HepG2 (cell line): ENCODE data around the gene EEF1A1. TPM values are rescaled to one million over a fixed set of nuclear protein-coding genes. Genes with fewer than 3 reads are reported as not detected.

Source experiments
- EEA1 ChIP-seq: sonication (generic); formaldehyde crosslinking; IDR thresholded peaks from 2 replicates; pipeline ENCODE4 v1.5.1; 2020; ENCODE audit warnings: mild to moderate bottlenecking, missing genetic modification reagents, borderline replicate concordance
- FOSL2 ChIP-seq: sonication (generic); formaldehyde crosslinking; IDR thresholded peaks from 2 replicates; pipeline ENCODE4 v1.4.0; 2020; ENCODE audit warnings: missing genetic modification reagents
- HES4 ChIP-seq: sonication (generic); formaldehyde crosslinking; IDR thresholded peaks from 2 replicates; pipeline ENCODE4 v1.9.0; 2021; ENCODE audit warnings: mild to moderate bottlenecking, missing genetic modification reagents, borderline replicate concordance
- HHEX ChIP-seq: IDR thresholded peaks from 2 replicates; pipeline ENCODE4 v1.6.1; 2016; ENCODE audit warnings: control low read depth
- MAF1 ChIP-seq: sonication (generic); formaldehyde crosslinking; IDR thresholded peaks from 2 replicates; pipeline ENCODE4 v1.5.0; 2020; ENCODE audit warnings: missing genetic modification reagents, borderline replicate concordance
- POLR2AphosphoS5 ChIP-seq: IDR thresholded peaks from 2 replicates; pipeline ENCODE4 v1.6.1; 2012; ENCODE audit warnings: low read depth, low read length
- ZBTB3 ChIP-seq: sonication (generic); formaldehyde crosslinking; IDR thresholded peaks from 2 replicates; pipeline ENCODE4 v1.4.0; 2020; ENCODE audit warnings: low read depth, mild to moderate bottlenecking, moderate library complexity, missing genetic modification reagents, borderline replicate concordance
- ZBTB7B ChIP-seq: sonication (generic); formaldehyde crosslinking; IDR thresholded peaks from 2 replicates; pipeline ENCODE4 v1.4.0; 2020; ENCODE audit warnings: missing genetic modification reagents
- ZFP82 ChIP-seq: sonication (generic); formaldehyde crosslinking; IDR thresholded peaks from 2 replicates; pipeline ENCODE4 v1.5.1; 2020; ENCODE audit warnings: mild to moderate bottlenecking, missing genetic modification reagents, borderline replicate concordance
- ZNF101 ChIP-seq: sonication (generic); formaldehyde crosslinking; IDR thresholded peaks from 2 replicates; pipeline ENCODE4 v1.4.0; 2020; ENCODE audit warnings: mild to moderate bottlenecking, low read depth, missing genetic modification reagents, borderline replicate concordance
- ZNF136 ChIP-seq: sonication (generic); formaldehyde crosslinking; IDR thresholded peaks from 2 replicates; pipeline ENCODE4 v1.8.1; 2022; ENCODE audit warnings: low read depth, mild to moderate bottlenecking, moderate library complexity, missing genetic modification reagents
- ZNF142 ChIP-seq: sonication (generic); formaldehyde crosslinking; IDR thresholded peaks from 2 replicates; pipeline ENCODE4 v1.4.0; 2020; ENCODE audit warnings: missing genetic modification reagents
- ZNF556 ChIP-seq: sonication (generic); formaldehyde crosslinking; IDR thresholded peaks from 2 replicates; pipeline ENCODE4 v1.4.0; 2020; ENCODE audit warnings: mild to moderate bottlenecking, missing genetic modification reagents, borderline replicate concordance
- ZNF570 ChIP-seq: sonication (generic); formaldehyde crosslinking; IDR thresholded peaks from 2 replicates; pipeline ENCODE4 v1.4.0; 2020; ENCODE audit warnings: mild to moderate bottlenecking, missing genetic modification reagents, borderline replicate concordance
- ZNF747 ChIP-seq: sonication (generic); formaldehyde crosslinking; IDR thresholded peaks from 2 replicates; pipeline ENCODE4 v1.8.1; 2023; ENCODE audit warnings: missing genetic modification reagents, mild to moderate bottlenecking, borderline replicate concordance
- ZNF83 ChIP-seq: sonication (generic); formaldehyde crosslinking; IDR thresholded peaks from 2 replicates; pipeline ENCODE4 v1.4.0; 2020; ENCODE audit warnings: missing genetic modification reagents, mild to moderate bottlenecking, borderline replicate concordance
- polyA plus RNA-seq, 8 experiments: library from polyadenylated mRNA; depleted of rRNA in 3 of 8; stranded (reverse) in 7 of 8; unstranded in 1 of 8; fragments of >200 nt; fragmentation: Illumina TruSeq in 4 of 8; extraction: Trizol in 4 of 8; gene quantifications; 2 replicates each; pipeline versions ENCODE4 v1.2.1 to v1.2.3, GENCODE V29; 2011 to 2016; ENCODE audit warnings: low read depth in 4 of 8, missing spikeins in 1 of 8, mixed read lengths in 1 of 8; ENCODE audit not compliant: insufficient read depth in 1 of 8
- total RNA-seq, 5 experiments: library from RNA; depleted of rRNA; stranded (reverse); fragments of >200 nt; fragmentation: Illumina TruSeq; extraction: Trizol; gene quantifications; 2 replicates each; pipeline ENCODE4 v1.2.3, GENCODE V29; 2016; ENCODE audit warnings: low read depth in 1 of 5
- TF ChIP-seq, protein P1 (sequence below): IDR thresholded peaks from 2 replicates; pipeline ENCODE4 v1.6.1; 2016; ENCODE audit warnings: mild to moderate bottlenecking, missing biosample characterization, missing genetic modification reagents

Gene EEF1A1
- total and polyA plus RNA-seq, 2 of the 13 experiments (the other 11 are each of a cell fraction or from before 2014, with no cell fraction given) = 13,726 to 17,172 TPM

DNA sequence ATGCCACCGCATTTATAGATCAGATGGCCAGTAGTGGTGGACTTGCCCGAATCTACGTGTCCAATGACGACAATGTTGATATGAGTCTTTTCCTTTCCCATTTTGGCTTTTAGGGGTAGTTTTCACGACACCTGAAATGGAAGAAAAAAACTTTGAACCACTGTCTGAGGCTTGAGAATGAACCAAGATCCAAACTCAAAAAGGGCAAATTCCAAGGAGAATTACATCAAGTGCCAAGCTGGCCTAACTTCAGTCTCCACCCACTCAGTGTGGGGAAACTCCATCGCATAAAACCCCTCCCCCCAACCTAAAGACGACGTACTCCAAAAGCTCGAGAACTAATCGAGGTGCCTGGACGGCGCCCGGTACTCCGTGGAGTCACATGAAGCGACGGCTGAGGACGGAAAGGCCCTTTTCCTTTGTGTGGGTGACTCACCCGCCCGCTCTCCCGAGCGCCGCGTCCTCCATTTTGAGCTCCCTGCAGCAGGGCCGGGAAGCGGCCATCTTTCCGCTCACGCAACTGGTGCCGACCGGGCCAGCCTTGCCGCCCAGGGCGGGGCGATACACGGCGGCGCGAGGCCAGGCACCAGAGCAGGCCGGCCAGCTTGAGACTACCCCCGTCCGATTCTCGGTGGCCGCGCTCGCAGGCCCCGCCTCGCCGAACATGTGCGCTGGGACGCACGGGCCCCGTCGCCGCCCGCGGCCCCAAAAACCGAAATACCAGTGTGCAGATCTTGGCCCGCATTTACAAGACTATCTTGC lies 725 bp downstream of the EEF1A1 start (continued):
- TF ChIP-seq ZNF747 (0 out of 2 replicates have a peak, but pooled peaks have one; percentile 22), HES4 (peak; percentile 32; the same call in 1 of the 2 replicates), ZBTB3 (0 out of 2 replicates have a peak, but pooled peaks have one; percentile 4), ZNF570 (CRISPR knock-in tag) (0 out of 2 replicates have a peak, but pooled peaks have one; percentile 12), ZNF142 (CRISPR knock-in tag) (peak; percentile 66; the same call in 1 of the 2 replicates), ZNF136 (CRISPR knock-in tag) (no peak), EEA1 (peak; percentile 89), ZBTB7B (CRISPR knock-in tag) (peak; percentile 53; the same call in 1 of the 2 replicates), POLR2AphosphoS5 (peak; percentile 29; the same call in 1 of the 2 replicates), MAF1 (CRISPR knock-in tag) (peak; percentile 33; the same call in 1 of the 2 replicates), ZNF101 (CRISPR knock-in tag) (no peak), ZFP82 (CRISPR knock-in tag) (peak; percentile 64), ZNF83 (CRISPR knock-in tag) (0 out of 2 replicates have a peak, but pooled peaks have one; percentile 19), HHEX (CRISPR knock-in tag) (no peak), ZNF556 (CRISPR knock-in tag) (0 out of 2 replicates have a peak, but pooled peaks have one; percentile 10), FOSL2 (CRISPR knock-in tag) (peak; percentile 70)
- TF ChIP-seq, protein P1, sequence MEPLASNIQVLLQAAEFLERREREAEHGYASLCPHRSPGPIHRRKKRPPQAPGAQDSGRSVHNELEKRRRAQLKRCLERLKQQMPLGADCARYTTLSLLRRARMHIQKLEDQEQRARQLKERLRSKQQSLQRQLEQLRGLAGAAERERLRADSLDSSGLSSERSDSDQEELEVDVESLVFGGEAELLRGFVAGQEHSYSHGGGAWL = peak; percentile 9; the same call in 1 of the 2 replicates
